ENCODE data around the gene ZNF724. TPM values are rescaled to one million over a fixed set of nuclear protein-coding genes. Genes with fewer than 3 reads are reported as not detected.
"Not testable (repeated sequence)": the region's sequence is repeated elsewhere in the genome, so short reads cannot be mapped to it uniquely, and the experiment has no call there.

ZNF724 gene
- total and polyA plus RNA-seq, 2 experiments from 2014 or later = 3.0 to 10.9 TPM

DNA sequence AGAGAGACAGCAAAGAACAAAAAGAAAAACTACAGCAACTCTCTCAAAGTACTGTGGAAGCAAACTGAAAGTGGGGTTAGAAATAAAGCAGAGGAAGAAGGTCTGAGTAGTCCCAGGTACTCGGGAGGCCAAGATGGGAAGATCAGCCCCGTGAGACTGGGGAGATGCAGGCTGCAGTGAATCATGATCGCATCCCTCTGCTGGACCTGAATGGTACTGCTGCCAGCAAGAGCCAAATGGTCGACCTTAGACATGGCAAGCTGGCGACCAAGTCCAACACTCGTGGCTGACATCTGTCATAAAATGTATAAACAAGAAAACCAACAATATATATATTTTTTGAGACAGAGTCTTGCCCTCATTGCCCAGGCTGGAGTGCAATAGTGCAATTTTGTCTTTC is 33.7 kb upstream of the ZNF724 start:
- H3K27ac ChIP-seq = no peak overlapping the region
- no peaks in the 10 kb centered on the region for H3K36me3 ChIP-seq
- no peaks in the 10 kb centered on the region for H3K27me3 ChIP-seq
- peaks cover 3% of the 10 kb centered on the region for H3K9me3 ChIP-seq (ENCODE audit: low read depth)
- TF ChIP-seq, protein P1, sequence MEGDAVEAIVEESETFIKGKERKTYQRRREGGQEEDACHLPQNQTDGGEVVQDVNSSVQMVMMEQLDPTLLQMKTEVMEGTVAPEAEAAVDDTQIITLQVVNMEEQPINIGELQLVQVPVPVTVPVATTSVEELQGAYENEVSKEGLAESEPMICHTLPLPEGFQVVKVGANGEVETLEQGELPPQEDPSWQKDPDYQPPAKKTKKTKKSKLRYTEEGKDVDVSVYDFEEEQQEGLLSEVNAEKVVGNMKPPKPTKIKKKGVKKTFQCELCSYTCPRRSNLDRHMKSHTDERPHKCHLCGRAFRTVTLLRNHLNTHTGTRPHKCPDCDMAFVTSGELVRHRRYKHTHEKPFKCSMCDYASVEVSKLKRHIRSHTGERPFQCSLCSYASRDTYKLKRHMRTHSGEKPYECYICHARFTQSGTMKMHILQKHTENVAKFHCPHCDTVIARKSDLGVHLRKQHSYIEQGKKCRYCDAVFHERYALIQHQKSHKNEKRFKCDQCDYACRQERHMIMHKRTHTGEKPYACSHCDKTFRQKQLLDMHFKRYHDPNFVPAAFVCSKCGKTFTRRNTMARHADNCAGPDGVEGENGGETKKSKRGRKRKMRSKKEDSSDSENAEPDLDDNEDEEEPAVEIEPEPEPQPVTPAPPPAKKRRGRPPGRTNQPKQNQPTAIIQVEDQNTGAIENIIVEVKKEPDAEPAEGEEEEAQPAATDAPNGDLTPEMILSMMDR (IDR thresholded peaks at IDR 0.05; ENCODE audit: low read depth, low read length) = peak; percentile 45
- H3K4me1 ChIP-seq (ENCODE audit: low read depth) = no peaks in the 10 kb centered on the region
- no peak overlapping the region for H3K4me3 ChIP-seq
- peak; percentile 18 to 27 for DNase-seq (ENCODE audit: low read depth in 1 of 2, low spot score in 1 of 2)

GRCh38 chr19:23281663-23282276 is 31.6 kb upstream of the ZNF724 start:
- Histone ChIP-seq H3K27me3 (no peaks in the 10 kb centered on the region), H3K4me1 (ENCODE audit: low read depth) (peaks cover 11% of the 10 kb centered on the region), H3K9me3 (ENCODE audit: low read depth) (no peaks in the 10 kb centered on the region), H3K4me3 (no peak overlapping the region), H3K27ac (no peak overlapping the region), H3K36me3 (no peaks in the 10 kb centered on the region)
- TF ChIP-seq, protein P1 (IDR thresholded peaks at IDR 0.05; ENCODE audit: low read depth, low read length) = no peak
- no peak for DNase-seq (ENCODE audit: low read depth in 1 of 2, low spot score in 1 of 2)

DNA sequence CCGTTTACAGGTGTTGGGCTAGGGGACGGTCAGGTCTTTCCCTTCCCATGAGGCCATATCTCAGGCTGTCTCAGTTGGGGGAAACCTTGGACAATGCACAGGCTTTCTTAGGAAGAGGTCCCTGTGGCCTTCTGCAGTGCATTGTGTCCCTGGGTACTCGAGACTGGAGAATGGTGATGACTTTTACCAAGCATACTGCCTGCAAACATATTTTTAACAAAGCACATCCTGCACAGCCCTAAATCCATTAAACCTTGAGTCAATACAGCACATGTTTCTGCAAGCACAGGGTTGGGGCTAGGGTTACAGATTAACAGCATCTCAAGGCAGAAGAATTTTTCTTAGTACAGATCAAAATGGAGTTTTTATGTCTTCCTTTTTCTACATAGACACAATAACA is 27.9 kb upstream of the ZNF724 start:
- not testable (repeated sequence) for H3K4me3 ChIP-seq; H3K27me3 ChIP-seq; H3K9me3 ChIP-seq (ENCODE audit: low read depth); H3K36me3 ChIP-seq; DNase-seq (ENCODE audit: low read depth in 1 of 2, low spot score in 1 of 2)
- Histone ChIP-seq H3K27ac (peak overlapping the region; percentile 42), H3K4me1 (ENCODE audit: low read depth) (peaks cover 11% of the 10 kb centered on the region)

DNA sequence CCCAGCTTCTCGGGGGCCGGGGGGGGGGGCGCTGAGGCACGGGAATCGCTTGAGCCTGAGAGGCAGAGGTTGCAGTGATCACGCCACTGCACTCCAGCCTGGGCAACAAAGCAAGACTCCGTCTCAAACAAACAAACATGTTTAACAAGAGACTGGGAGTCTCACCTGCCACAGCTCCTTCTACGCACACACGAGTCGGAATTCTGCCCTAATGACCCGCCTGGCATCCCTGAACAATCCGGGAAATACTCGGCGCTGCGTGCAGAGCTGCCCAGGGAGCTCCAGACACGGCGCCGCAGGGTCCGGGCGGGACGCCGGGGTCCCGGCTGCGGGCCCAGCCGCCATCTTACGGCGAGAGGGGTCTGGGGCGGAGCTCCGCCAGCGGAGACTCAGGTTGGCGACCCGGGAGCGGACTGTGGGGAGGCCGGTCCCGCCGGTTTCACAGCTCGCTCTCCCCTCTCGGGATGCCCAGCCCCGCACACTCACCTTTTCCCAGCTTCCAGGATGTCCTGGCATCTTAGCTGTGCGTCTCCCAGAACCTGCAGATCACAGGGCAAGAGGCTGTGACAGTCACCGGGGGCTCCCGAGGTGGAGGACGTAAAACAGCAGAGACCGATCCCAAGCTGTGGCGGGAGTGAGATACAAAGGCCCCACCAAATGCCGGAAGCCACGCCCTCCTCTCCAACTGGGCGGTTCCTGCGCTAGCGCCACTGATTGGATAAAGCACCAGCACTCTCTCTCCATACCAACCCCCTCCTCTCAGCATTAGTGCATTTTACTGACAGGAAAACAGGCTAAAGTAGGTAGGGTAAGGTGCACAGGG is 23.6 kb upstream of the ZNF724 start:
- H3K27ac ChIP-seq = peak overlapping the region; percentile 97
- peak; percentile 90 to 95 for DNase-seq (ENCODE audit: low read depth in 1 of 2, low spot score in 1 of 2)
- H3K9me3 ChIP-seq (ENCODE audit: low read depth) = no peaks in the 10 kb centered on the region
- peaks cover 10% of the 10 kb centered on the region for H3K36me3 ChIP-seq
- TF ChIP-seq, protein P1 (IDR thresholded peaks at IDR 0.05; ENCODE audit: low read depth, low read length) = no peak
- peak overlapping the region; percentile 96 for H3K4me3 ChIP-seq
- H3K4me1 ChIP-seq (ENCODE audit: low read depth) = peaks cover 11% of the 10 kb centered on the region
- H3K27me3 ChIP-seq = no peaks in the 10 kb centered on the region

GRCh38 chr19:23273022-23273589 is 22.9 kb upstream of the ZNF724 start:
- H3K27ac ChIP-seq = peak overlapping the region; percentile 97
- TF ChIP-seq, protein P1 (IDR thresholded peaks at IDR 0.05; ENCODE audit: low read depth, low read length) = no peak
- DNase-seq (ENCODE audit: low read depth in 1 of 2, low spot score in 1 of 2) = peak in 1 of 2 donors; percentile 36
- peaks cover 13% of the 10 kb centered on the region for H3K36me3 ChIP-seq
- H3K27me3 ChIP-seq = no peaks in the 10 kb centered on the region
- H3K4me1 ChIP-seq (ENCODE audit: low read depth) = peaks cover 8% of the 10 kb centered on the region
- peak overlapping the region; percentile 96 for H3K4me3 ChIP-seq
- no peaks in the 10 kb centered on the region for H3K9me3 ChIP-seq (ENCODE audit: low read depth)
